T-helper 2 cell treated with Interferon-gamma antibody and Interleukin-4, amounts not matched to agents 5 μg/mL and 100 μg/mL, for 36 hours (primary cell): Measurements from ENCODE around the gene PTER.

Experiments used
- DNase-seq: peaks from one replicate; pipeline ENCODE4 v3.0.0; 2021; ENCODE audit warnings: low spot score
- H3K27ac Mint-ChIP-seq: one replicate; pipeline ENCODE4 v1.8.0; 2021; ENCODE audit warnings: mild to moderate bottlenecking, mixed read lengths
- H3K27me3 Mint-ChIP-seq: one replicate; pipeline ENCODE4 v1.8.0; 2021; ENCODE audit warnings: low read depth, mixed read lengths
- H3K36me3 Mint-ChIP-seq: one replicate; pipeline ENCODE4 v1.8.0; 2021; ENCODE audit warnings: low read depth, mixed read lengths
- H3K4me1 Mint-ChIP-seq: one replicate; pipeline ENCODE4 v1.8.0; 2021; ENCODE audit warnings: low read depth, mixed read lengths
- H3K4me3 Mint-ChIP-seq: one replicate; pipeline ENCODE4 v1.8.0; 2022; ENCODE audit warnings: mild to moderate bottlenecking, moderate library complexity, mixed read lengths
- H3K9me3 Mint-ChIP-seq: one replicate; pipeline ENCODE4 v1.8.0; 2021; ENCODE audit warnings: mixed read lengths

The PTER gene

DNA sequence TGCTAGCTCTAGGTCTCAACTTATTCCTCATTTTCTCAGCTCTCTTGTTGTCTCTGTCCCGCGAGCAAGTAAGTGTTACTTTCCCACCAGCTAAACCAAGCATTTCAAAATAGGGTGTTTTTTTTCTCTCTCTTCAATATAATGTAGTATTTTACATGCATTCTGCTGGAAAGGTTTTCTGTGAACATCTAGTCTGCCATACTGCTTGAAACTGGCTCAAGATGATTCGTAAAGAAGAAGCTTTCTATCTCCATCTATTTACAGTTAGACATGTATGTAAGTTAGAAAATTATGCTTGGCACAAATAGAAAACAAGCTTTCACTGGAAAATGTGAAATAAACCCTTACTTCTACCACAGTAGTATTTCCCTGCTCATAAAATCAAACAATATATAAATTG, 53.7 kb downstream of the PTER start:
- H3K27me3 Mint-ChIP-seq = no peaks in the 10 kb centered on the region
- no peaks in the 10 kb centered on the region for H3K4me1 Mint-ChIP-seq
- no peak for DNase-seq
- no peak overlapping the region for H3K4me3 Mint-ChIP-seq
- H3K36me3 Mint-ChIP-seq = peaks cover 6% of the 10 kb centered on the region
- H3K9me3 Mint-ChIP-seq = no peaks in the 10 kb centered on the region
- H3K27ac Mint-ChIP-seq = no peak overlapping the region

GRCh38 chr10:16491933-16492332, 55.1 kb downstream of the PTER start:
- H3K36me3 Mint-ChIP-seq = peaks cover 3% of the 10 kb centered on the region
- no peaks in the 10 kb centered on the region for H3K27me3 Mint-ChIP-seq
- no peak for DNase-seq
- no peaks in the 10 kb centered on the region for H3K9me3 Mint-ChIP-seq
- H3K27ac Mint-ChIP-seq = no peak overlapping the region
- no peaks in the 10 kb centered on the region for H3K4me1 Mint-ChIP-seq
- no peak overlapping the region for H3K4me3 Mint-ChIP-seq

GRCh38 chr10:16493884-16494536, 57.2 kb downstream of the PTER start:
- peaks cover 2% of the 10 kb centered on the region for H3K4me1 Mint-ChIP-seq
- H3K36me3 Mint-ChIP-seq = no peaks in the 10 kb centered on the region
- DNase-seq = no peak
- H3K9me3 Mint-ChIP-seq = no peaks in the 10 kb centered on the region
- H3K27ac Mint-ChIP-seq = no peak overlapping the region
- no peak overlapping the region for H3K4me3 Mint-ChIP-seq
- no peaks in the 10 kb centered on the region for H3K27me3 Mint-ChIP-seq

DNA sequence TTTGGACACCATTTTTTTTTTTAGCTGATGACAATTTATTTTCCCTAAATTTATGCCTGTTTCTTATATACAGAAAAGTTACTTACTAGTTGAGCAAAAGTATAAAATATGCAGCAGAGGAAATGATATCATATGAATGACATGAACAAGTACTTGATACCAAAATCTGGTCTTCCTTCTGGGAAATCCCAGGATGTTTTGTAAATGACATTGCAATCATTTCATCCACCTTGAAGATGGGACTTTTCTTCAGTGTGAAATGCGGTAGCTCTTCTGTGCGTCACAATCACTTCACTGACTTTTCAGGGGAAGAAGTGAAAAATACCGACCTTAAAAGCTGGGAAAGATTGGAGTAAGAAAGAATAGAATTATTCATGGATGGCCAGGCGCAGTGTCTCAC, 61.1 kb downstream of the PTER start:
- H3K36me3 Mint-ChIP-seq = peaks cover 3% of the 10 kb centered on the region
- no peak overlapping the region for H3K27ac Mint-ChIP-seq
- H3K4me1 Mint-ChIP-seq = peaks cover 2% of the 10 kb centered on the region
- no peaks in the 10 kb centered on the region for H3K9me3 Mint-ChIP-seq
- no peaks in the 10 kb centered on the region for H3K27me3 Mint-ChIP-seq
- DNase-seq = no peak
- no peak overlapping the region for H3K4me3 Mint-ChIP-seq

DNA sequence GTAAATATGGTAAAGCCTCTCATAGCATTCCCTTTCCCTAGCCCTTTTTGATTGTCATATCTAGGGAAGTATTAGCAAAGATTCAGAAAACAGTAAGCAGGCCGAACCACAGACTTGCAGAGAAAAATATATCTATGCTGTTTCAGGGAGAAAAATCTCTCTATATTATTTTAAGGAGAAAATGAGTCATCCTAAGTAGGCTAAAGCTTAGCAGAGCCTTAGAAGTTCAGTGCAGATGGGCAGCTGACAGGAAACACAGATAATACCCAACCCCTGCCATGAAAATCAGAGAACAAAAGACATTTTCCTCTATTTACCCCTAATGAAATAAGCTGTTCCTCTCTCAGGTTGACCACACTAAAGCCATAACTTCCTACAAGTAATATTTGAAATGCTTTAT, 68.4 kb downstream of the PTER start:
- Mint-ChIP-seq H3K4me1 (peaks cover 1% of the 10 kb centered on the region), H3K27me3 (no peaks in the 10 kb centered on the region), H3K27ac (no peak overlapping the region), H3K9me3 (no peaks in the 10 kb centered on the region), H3K4me3 (no peak overlapping the region), H3K36me3 (peaks cover 8% of the 10 kb centered on the region)
- no peak for DNase-seq

DNA sequence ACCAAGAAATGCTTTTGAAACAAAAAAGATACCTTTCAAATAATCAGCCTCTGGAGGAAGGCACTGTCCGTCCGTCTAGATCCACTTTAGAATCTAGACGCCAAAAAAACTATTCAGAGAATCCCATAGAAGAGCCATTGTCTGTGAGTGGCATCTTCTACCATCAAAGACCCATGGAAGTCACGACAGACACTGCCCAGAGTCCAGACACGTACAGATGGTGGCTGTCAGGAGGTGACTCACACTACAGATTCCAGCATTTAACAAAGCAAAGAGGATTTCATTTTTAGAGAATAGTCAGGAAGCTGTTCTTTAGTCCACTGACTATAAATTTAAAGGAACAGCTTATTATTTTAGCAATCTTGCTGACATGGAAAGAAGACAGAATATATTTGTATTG, 73.2 kb downstream of the PTER start:
- Mint-ChIP-seq H3K27me3 (no peaks in the 10 kb centered on the region), H3K4me3 (no peak overlapping the region), H3K36me3 (peaks cover 3% of the 10 kb centered on the region), H3K4me1 (peaks cover 2% of the 10 kb centered on the region), H3K27ac (no peak overlapping the region), H3K9me3 (no peaks in the 10 kb centered on the region)
- DNase-seq = no peak

GRCh38 chr10:16510843-16511242, 74.0 kb downstream of the PTER start:
- Mint-ChIP-seq H3K4me3 (no peak overlapping the region), H3K27ac (no peak overlapping the region)

DNA sequence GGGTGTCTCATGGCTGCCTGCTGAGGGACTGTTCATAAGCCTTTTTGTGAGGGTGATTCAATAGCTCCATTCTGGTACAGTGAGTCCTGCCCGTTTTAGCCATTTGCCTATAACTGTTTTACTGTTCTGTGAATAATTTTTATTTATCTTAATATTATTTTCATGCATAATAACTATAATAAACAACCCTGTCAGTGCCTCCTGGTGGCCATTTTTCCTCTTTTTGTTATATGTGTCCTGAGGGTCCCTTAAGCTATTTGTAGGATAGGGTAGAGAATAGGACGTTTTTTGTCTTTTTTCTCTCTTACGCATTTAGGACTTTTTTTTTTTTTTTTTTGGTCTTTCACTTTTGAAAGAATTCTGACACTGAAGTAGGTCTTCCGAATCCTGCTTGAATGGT, 82.0 kb downstream of the PTER start:
- no peak overlapping the region for H3K4me3 Mint-ChIP-seq
- no peak overlapping the region for H3K27ac Mint-ChIP-seq
- H3K27me3 Mint-ChIP-seq = peaks cover 35% of the 10 kb centered on the region
- H3K36me3 Mint-ChIP-seq = no peaks in the 10 kb centered on the region
- H3K4me1 Mint-ChIP-seq = peaks cover 2% of the 10 kb centered on the region
- no peak for DNase-seq
- no peaks in the 10 kb centered on the region for H3K9me3 Mint-ChIP-seq

More at GRCh38 chr10:16510843-16511242, 74.0 kb downstream of the PTER start:
- Mint-ChIP-seq H3K9me3 (no peaks in the 10 kb centered on the region), H3K36me3 (peaks cover 3% of the 10 kb centered on the region), H3K27me3 (no peaks in the 10 kb centered on the region), H3K4me1 (peaks cover 2% of the 10 kb centered on the region)
- no peak for DNase-seq

GRCh38 chr10:16519250-16519907, 82.6 kb downstream of the PTER start:
- H3K27ac Mint-ChIP-seq = no peak overlapping the region
- H3K4me3 Mint-ChIP-seq = peak overlapping the region; percentile 56
- H3K4me1 Mint-ChIP-seq = peaks cover 2% of the 10 kb centered on the region
- peaks cover 38% of the 10 kb centered on the region for H3K27me3 Mint-ChIP-seq
- no peaks in the 10 kb centered on the region for H3K36me3 Mint-ChIP-seq
- DNase-seq = no peak
- H3K9me3 Mint-ChIP-seq = no peaks in the 10 kb centered on the region

GRCh38 chr10:16519908-16520861, 83.4 kb downstream of the PTER start:
- Mint-ChIP-seq H3K27ac (no peak overlapping the region), H3K27me3 (peaks cover 42% of the 10 kb centered on the region), H3K4me3 (peak overlapping the region; percentile 67), H3K9me3 (no peaks in the 10 kb centered on the region), H3K4me1 (peaks cover 2% of the 10 kb centered on the region), H3K36me3 (no peaks in the 10 kb centered on the region)
- DNase-seq = no peak

DNA sequence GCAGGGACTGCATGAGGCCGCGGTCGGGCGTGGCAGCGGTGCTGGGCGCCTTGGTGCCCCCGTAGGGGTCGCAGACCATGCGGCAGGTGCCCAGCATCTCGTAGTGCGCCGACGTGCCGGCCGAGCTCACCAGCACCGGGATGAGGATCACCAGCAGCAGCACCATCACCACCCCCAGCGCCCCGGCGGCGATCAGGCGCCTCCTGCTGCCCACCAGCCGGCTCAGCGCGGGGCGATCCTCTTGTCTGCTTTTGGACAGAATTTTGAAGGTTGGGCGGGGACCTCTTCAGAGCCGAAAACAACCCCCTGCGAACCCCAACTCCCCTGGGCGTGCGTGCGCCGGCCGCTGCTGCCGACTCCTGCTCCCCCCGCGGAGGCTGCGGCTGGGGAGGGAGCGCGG, 84.1 kb downstream of the PTER start:
- peak; percentile 13 for DNase-seq
- H3K27me3 Mint-ChIP-seq = peaks cover 42% of the 10 kb centered on the region
- H3K27ac Mint-ChIP-seq = no peak overlapping the region
- no peaks in the 10 kb centered on the region for H3K9me3 Mint-ChIP-seq
- peaks cover 2% of the 10 kb centered on the region for H3K4me1 Mint-ChIP-seq
- H3K36me3 Mint-ChIP-seq = no peaks in the 10 kb centered on the region
- H3K4me3 Mint-ChIP-seq = peak overlapping the region; percentile 38

DNA sequence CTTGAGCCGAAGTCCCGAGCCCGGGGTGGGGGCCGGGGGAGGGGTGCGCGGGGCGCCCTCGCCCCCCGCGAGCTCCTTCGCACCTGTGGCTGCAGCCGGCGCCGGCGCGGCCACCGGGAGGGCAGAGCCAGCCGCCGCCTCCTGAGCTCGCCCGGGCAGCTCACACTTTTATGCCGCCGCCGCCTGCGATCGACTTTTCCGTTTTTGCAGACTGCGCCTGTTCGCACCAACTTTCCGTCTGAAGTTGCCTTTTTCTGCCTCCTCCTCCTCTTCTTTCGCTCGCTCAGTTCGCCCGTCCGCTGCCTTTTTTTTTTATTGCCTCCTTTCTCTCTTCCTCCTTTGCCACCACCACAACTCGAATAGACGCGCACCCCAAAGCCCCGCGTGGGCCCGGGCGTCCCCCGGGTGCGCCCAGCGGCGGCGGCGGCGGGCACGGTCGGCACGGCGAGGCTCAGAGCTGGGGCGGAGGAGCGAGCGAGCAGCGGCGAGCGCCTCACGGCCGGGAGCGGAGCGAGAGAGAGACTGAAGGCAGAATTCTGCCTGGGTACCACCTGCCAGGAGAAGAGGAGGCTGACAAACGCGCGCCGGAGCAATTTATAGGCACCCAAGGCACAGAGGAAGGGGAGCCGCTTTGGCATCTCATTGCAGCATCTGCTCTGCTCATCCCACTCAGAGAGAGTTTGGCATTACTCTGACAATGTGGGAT, 84.7 kb downstream of the PTER start, which contains the start of gene C1QL3:
C1QL3 (minus strand) TSS at position 569 of the 706 bp plus-strand sequence. CDS start 814 bp downstream, outside the sequence.
- Mint-ChIP-seq H3K9me3 (no peaks in the 10 kb centered on the region), H3K27me3 (peaks cover 42% of the 10 kb centered on the region), H3K36me3 (no peaks in the 10 kb centered on the region)

GRCh38 chr10:16527452-16527851, 90.6 kb downstream of the PTER start:
- Mint-ChIP-seq H3K36me3 (no peaks in the 10 kb centered on the region), H3K27me3 (peaks cover 25% of the 10 kb centered on the region)

More for the DNA sequence above, 84.7 kb downstream of the PTER start, which contains the start of gene C1QL3:
- peak; percentile 20 for DNase-seq
- peak within 1 kb of the TSS; percentile 83 for H3K4me3 Mint-ChIP-seq
- peaks cover 2% of the 10 kb centered on the region for H3K4me1 Mint-ChIP-seq
- H3K27ac Mint-ChIP-seq = no peak within 1 kb of the TSS

More at GRCh38 chr10:16527452-16527851, 90.6 kb downstream of the PTER start:
- Mint-ChIP-seq H3K4me1 (no peaks in the 10 kb centered on the region), H3K27ac (no peak overlapping the region), H3K4me3 (no peak overlapping the region), H3K9me3 (no peaks in the 10 kb centered on the region)
- no peak for DNase-seq
